GM20000 (cell line): ENCODE results near the gene ASAP3.

Experiments used
- DNase-seq: peaks from one replicate; pipeline ENCODE4 v3.0.0; 2012; ENCODE audit warnings: low spot score
- CTCF ChIP-seq: IDR thresholded peaks from 2 replicates; pipeline ENCODE4 v1.5.1; 2012; ENCODE audit warnings: mild to moderate bottlenecking, control low read depth; ENCODE audit errors: extremely low read depth, missing control alignments

Gene ASAP3

DNA sequence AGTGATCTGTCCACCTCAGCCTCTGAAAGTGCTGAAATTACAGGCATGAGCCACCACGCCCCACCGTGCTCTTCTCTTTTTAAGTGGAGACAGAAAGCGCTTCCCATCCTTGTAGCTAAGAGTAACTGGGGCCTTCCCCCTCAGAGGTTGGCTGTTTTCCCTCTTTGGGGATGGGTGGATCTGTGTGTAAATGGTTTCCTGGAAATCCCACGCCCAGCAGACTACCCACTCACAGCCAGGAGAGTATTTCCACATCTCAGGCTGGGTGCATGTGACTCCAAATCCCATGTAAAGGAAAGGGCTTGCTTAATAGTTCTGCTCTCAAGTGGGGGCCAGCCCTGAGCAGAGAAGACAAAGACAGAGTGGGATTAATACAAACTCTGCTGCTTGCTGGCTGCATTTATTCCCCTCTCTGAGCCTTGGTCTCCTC, 39.9 kb downstream of the ASAP3 start:
- TF ChIP-seq CTCF: no peak
- no peak for DNase-seq

GRCh38 chr1:23442751-23443150, 41.2 kb downstream of the ASAP3 start:
- TF ChIP-seq CTCF: no peak
- no peak for DNase-seq

GRCh38 chr1:23441446-23442148, 42.4 kb downstream of the ASAP3 start:
- TF ChIP-seq CTCF: no peak
- DNase-seq: no peak

GRCh38 chr1:23438545-23438944, 45.4 kb downstream of the ASAP3 start:
- no peak for TF ChIP-seq CTCF
- no peak for DNase-seq

DNA sequence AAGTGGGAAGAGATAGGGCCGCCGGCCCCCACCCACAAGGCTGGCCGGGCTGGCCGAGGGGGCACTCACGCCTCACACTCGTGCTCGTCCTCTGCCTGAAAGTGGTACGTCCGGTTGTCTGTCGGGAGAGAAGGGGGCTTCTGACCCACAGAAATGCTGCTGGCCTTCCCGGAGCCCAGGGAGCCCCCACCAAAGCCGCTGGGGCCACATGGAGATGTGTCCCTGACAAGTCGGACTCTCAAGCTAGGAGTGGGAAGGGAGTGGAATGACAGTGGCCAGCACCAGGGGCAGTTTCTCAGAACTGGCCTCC, 46.7 kb downstream of the ASAP3 start:
- TF ChIP-seq CTCF: no peak
- no peak for DNase-seq

GRCh38 chr1:23436520-23437354, 47.2 kb downstream of the ASAP3 start:
- DNase-seq: no peak
- no peak for TF ChIP-seq CTCF

DNA sequence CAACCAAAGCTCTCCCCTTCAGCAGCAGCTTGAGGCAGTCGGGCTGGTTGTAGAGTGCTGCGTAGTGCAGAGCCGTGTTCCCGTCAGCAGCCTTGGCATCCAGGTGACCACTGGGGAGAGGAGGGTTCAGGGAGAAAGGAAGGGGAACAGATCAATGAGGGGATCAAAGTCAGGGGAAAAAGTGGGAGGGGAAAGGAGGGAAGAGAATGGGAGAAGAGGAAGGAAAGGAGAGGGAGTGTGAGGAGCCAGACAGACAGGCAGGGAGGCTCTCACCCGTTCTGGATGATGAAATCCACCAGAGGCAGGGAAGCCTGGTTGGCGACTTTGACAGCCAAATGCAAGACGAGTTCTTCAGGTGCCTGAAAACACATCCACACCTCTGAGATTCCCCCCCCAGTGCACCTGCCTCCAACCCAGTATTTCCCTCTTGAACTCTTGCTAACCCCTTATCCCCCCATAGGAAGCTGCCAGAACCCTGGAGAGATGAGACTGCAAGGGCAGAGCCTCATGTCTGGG, 49.7 kb downstream of the ASAP3 start:
- no peak for DNase-seq
- no peak for TF ChIP-seq CTCF
